Measurements from ENCODE around the gene GSTO2. TPM values are rescaled to one million over a fixed set of nuclear protein-coding genes. Genes with fewer than 3 reads are reported as not detected.

The GSTO2 gene
- total RNA-seq, 1 experiment from 2014 or later: not detected

GRCh38 chr10:104279550-104280259 lies 10.7 kb downstream of the GSTO2 start:
- DNase-seq (ENCODE audit: low spot score): no peak

GRCh38 chr10:104281694-104282093 lies 12.7 kb downstream of the GSTO2 start:
- DNase-seq (ENCODE audit: low spot score): no peak

GRCh38 chr10:104284846-104285245 lies 15.9 kb downstream of the GSTO2 start:
- no peak for DNase-seq (ENCODE audit: low spot score)

- no peak for DNase-seq (ENCODE audit: low spot score)
Measured at GRCh38 chr10:104286939-104287338, 18.0 kb downstream of the GSTO2 start.

- DNase-seq (ENCODE audit: low spot score): no peak
Measured at GRCh38 chr10:104288355-104288754, 19.4 kb downstream of the GSTO2 start.

GRCh38 chr10:104291439-104291951 lies 22.5 kb downstream of the GSTO2 start:
- peak; percentile 86 for DNase-seq (ENCODE audit: low spot score)

GRCh38 chr10:104293011-104293410 lies 24.0 kb downstream of the GSTO2 start:
- DNase-seq (ENCODE audit: low spot score): no peak

GRCh38 chr10:104293781-104294321 lies 24.9 kb downstream of the GSTO2 start:
- DNase-seq (ENCODE audit: low spot score): no peak

GRCh38 chr10:104296687-104297436 lies 27.9 kb downstream of the GSTO2 start:
- DNase-seq (ENCODE audit: low spot score): no peak

GRCh38 chr10:104297697-104298660 lies 29.0 kb downstream of the GSTO2 start:
- DNase-seq (ENCODE audit: low spot score): no peak

GRCh38 chr10:104299031-104299904 lies 30.3 kb downstream of the GSTO2 start:
- DNase-seq (ENCODE audit: low spot score): no peak

GRCh38 chr10:104300002-104300735 lies 31.2 kb downstream of the GSTO2 start:
- peak; percentile 71 for DNase-seq (ENCODE audit: low spot score)

GRCh38 chr10:104300736-104301292 lies 31.8 kb downstream of the GSTO2 start:
- DNase-seq (ENCODE audit: low spot score): peak; percentile 94

GRCh38 chr10:104301907-104302690 lies 33.1 kb downstream of the GSTO2 start:
- DNase-seq (ENCODE audit: low spot score): no peak

- no peak for DNase-seq (ENCODE audit: low spot score)
Measured at GRCh38 chr10:104303594-104304355, 34.8 kb downstream of the GSTO2 start.

GRCh38 chr10:104304356-104304745 lies 35.4 kb downstream of the GSTO2 start:
- DNase-seq (ENCODE audit: low spot score): no peak

- no peak for DNase-seq (ENCODE audit: low spot score)
Measured at GRCh38 chr10:104304927-104305326, 35.9 kb downstream of the GSTO2 start.

- DNase-seq (ENCODE audit: low spot score): no peak
Measured at GRCh38 chr10:104306897-104307296, 37.9 kb downstream of the GSTO2 start.
